ENCODE results near the gene C2CD2.

DNA sequence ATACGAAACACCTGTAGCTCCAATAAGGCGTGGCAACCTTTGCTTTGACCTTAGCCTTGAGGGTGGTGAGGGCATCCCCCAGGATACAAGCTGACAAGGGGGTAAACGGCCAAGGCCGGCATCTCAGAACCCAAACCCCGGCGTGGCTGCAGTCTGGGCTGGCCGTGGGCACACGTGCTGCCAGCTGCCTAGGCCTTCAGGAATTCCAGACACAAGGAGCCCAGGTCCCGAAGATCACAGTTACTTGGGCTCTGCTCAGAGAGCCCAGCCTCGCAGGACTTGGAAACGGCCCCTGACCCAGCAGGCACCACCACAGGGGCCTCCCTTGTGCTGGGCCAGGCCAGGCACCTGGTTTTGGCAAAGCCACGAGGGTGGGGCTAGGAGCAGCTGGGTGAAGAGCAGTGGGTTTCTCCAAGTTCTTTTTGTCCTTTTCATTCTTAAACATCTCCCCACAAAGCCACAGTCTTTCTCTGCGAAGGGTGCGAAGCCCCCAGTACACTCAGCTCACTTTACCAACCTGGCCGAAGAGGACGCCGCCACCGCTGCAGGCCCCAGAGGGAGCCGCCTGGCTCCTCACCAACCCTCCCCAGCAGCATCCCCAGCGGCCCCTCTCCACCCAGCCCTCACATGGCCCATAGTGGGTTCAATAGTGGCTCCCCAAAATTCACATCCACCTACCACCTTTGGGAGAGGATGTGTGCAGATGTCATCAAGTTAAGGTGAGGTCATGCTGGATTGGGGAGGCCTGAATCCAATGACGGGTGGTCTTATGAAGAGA, 101.5 kb downstream of the C2CD2 start:
- TF ChIP-seq POLR2AphosphoS5 (IDR thresholded peaks at IDR 0.05; ENCODE audit: low read depth, low read length) (no peak), TAF1 (IDR thresholded peaks at IDR 0.05; ENCODE audit: borderline replicate concordance, insufficient read depth, low read length) (no peak)
- TF ChIP-seq, protein P1, sequence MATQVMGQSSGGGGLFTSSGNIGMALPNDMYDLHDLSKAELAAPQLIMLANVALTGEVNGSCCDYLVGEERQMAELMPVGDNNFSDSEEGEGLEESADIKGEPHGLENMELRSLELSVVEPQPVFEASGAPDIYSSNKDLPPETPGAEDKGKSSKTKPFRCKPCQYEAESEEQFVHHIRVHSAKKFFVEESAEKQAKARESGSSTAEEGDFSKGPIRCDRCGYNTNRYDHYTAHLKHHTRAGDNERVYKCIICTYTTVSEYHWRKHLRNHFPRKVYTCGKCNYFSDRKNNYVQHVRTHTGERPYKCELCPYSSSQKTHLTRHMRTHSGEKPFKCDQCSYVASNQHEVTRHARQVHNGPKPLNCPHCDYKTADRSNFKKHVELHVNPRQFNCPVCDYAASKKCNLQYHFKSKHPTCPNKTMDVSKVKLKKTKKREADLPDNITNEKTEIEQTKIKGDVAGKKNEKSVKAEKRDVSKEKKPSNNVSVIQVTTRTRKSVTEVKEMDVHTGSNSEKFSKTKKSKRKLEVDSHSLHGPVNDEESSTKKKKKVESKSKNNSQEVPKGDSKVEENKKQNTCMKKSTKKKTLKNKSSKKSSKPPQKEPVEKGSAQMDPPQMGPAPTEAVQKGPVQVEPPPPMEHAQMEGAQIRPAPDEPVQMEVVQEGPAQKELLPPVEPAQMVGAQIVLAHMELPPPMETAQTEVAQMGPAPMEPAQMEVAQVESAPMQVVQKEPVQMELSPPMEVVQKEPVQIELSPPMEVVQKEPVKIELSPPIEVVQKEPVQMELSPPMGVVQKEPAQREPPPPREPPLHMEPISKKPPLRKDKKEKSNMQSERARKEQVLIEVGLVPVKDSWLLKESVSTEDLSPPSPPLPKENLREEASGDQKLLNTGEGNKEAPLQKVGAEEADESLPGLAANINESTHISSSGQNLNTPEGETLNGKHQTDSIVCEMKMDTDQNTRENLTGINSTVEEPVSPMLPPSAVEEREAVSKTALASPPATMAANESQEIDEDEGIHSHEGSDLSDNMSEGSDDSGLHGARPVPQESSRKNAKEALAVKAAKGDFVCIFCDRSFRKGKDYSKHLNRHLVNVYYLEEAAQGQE (IDR thresholded peaks at IDR 0.05; ENCODE audit: insufficient read depth in 1 of 2, low read depth in 2 of 2, low read length in 2 of 2), result no peak

Data from PFSK-1 (cell line).